B cell (primary cell): ENCODE data around the gene COPZ1. TPM values are rescaled to one million over a fixed set of nuclear protein-coding genes. Genes with fewer than 3 reads are reported as not detected.
A peak's percentile ranks its signal among the peaks of the same experiment; 100 is the strongest.

ENCODE experiments used
- ATAC-seq: fragments of 200-7000 bp; cut with Tn5 transposase; one replicate; pipeline ENCODE4 v1.10.0; 2021; ENCODE audit warnings: low read depth, mild to moderate bottlenecking, moderate number of reproducible peaks, moderate library complexity
- CTCF ChIA-PET: fragments of 350-600 bp; sonication (Branson Sonifier 250); formaldehyde crosslinking; loops from one replicate; lab custom pipeline; 2021; ENCODE audit warnings: antibody characterized with exemption, inconsistent platforms; lab: Charles Lee
- POLR2A ChIA-PET: fragments of 350-600 bp; sonication (Branson Sonifier 250); formaldehyde crosslinking; loops from one replicate; lab custom pipeline; 2021; ENCODE audit warnings: antibody characterized with exemption; lab: Charles Lee
- DNase-seq: peaks from one replicate; pipeline ENCODE4 v3.0.0; 2013
- H2AFZ ChIP-seq: 2 replicates; pipeline ENCODE4 v1.6.1; 2012; ENCODE audit warnings: mild to moderate bottlenecking, low read depth, low read length; ENCODE audit not compliant: insufficient read depth, poor library complexity, severe bottlenecking
- H3K27ac ChIP-seq, 2 donors: 1 replicate in 1 of 2; 2 replicates in 1 of 2; pipeline ENCODE4 v1.5.1; 2012 to 2013; ENCODE audit warnings: low read length in 2 of 2, mild to moderate bottlenecking in 2 of 2, moderate library complexity in 1 of 2
- H3K27me3 ChIP-seq, 4 experiments: fragments of 200-600 bp in 1 of 4; sonication (generic) in 1 of 4; replicated peaks in 1 of 4; 1 replicate in 2 of 4; 2 replicates in 2 of 4; pipeline versions ENCODE4 v1.6.1 to v1.7.0; 2013 to 2016; ENCODE audit warnings: low read length in 3 of 4, mild to moderate bottlenecking in 2 of 4, mixed read lengths in 1 of 4, moderate library complexity in 1 of 4; ENCODE audit not compliant: insufficient read depth in 4 of 4, control insufficient read depth in 3 of 4; ENCODE audit errors: control extremely low read depth in 1 of 4
- H3K36me3 ChIP-seq, 2 experiments: replicated peaks in 1 of 2; 1 replicate in 1 of 2; 2 replicates in 1 of 2; pipeline versions ENCODE4 v1.6.1 to v1.7.1; 2013; ENCODE audit warnings: low read length in 1 of 2; ENCODE audit not compliant: insufficient read depth in 2 of 2, control insufficient read depth in 1 of 2; ENCODE audit errors: control extremely low read depth in 1 of 2, extremely low read depth in 1 of 2
- H3K4me1 ChIP-seq, 2 donors: fragments of 200-600 bp in 1 of 2; sonication (generic) in 1 of 2; 1 replicate in 1 of 2; 2 replicates in 1 of 2; pipeline versions ENCODE4 v1.5.1 to v1.6.1; 2013 to 2017; ENCODE audit warnings: low read length in 2 of 2; ENCODE audit not compliant: control insufficient read depth in 2 of 2, insufficient read depth in 2 of 2
- H3K4me2 ChIP-seq: replicated peaks from 2 replicates; pipeline ENCODE3; 2012; ENCODE audit warnings: mild to moderate bottlenecking, low read depth, low read length; ENCODE audit not compliant: poor library complexity, severe bottlenecking
- H3K4me3 ChIP-seq, 5 experiments: fragments of 200-600 bp in 1 of 5; sonication (generic) in 1 of 5; 1 replicate in 3 of 5; 2 replicates in 2 of 5; pipeline versions ENCODE4 v1.5.1 to v1.7.0; 2011 to 2016; ENCODE audit warnings: low read length in 4 of 5, mild to moderate bottlenecking in 4 of 5, low read depth in 2 of 5, control low read depth in 1 of 5, moderate library complexity in 1 of 5; ENCODE audit not compliant: insufficient read depth in 1 of 5; ENCODE audit errors: control extremely low read depth in 1 of 5, extremely low read depth in 1 of 5
- H3K79me2 ChIP-seq: fragments of 200-600 bp; sonication (generic); one replicate; pipeline ENCODE4 v1.6.0; 2016; ENCODE audit warnings: low read length; ENCODE audit not compliant: control insufficient read depth, insufficient read depth
- H3K9ac ChIP-seq: fragments of 200-600 bp; sonication (generic); 2 replicates; pipeline ENCODE4 v1.6.1; 2017; ENCODE audit warnings: mild to moderate bottlenecking, low read length, moderate library complexity
- H3K9me3 ChIP-seq, 3 donors: one replicate each; pipeline versions ENCODE4 v1.6.1 to v1.7.1; 2013; ENCODE audit warnings: low read length in 2 of 3; ENCODE audit not compliant: control insufficient read depth in 2 of 3, insufficient read depth in 1 of 3; ENCODE audit errors: control extremely low read depth in 1 of 3
- H4K20me1 ChIP-seq: 2 replicates; pipeline ENCODE4 v1.6.0; 2012; ENCODE audit warnings: mild to moderate bottlenecking, low read length; ENCODE audit not compliant: insufficient read depth, control insufficient read depth, poor library complexity, severe bottlenecking
- H3K27ac Mint-ChIP-seq: one replicate; pipeline ENCODE4 v1.8.0; 2021; ENCODE audit warnings: mixed read lengths
- H3K27me3 Mint-ChIP-seq: one replicate; pipeline ENCODE4 v1.8.0; 2021; ENCODE audit warnings: mixed read lengths
- H3K4me1 Mint-ChIP-seq: one replicate; pipeline ENCODE4 v1.8.0; 2021; ENCODE audit warnings: mixed read lengths
- H3K4me3 Mint-ChIP-seq: one replicate; pipeline ENCODE4 v1.8.0; 2021; ENCODE audit warnings: mixed read lengths
- H3K9me3 Mint-ChIP-seq: one replicate; pipeline ENCODE4 v1.8.0; 2022; ENCODE audit warnings: mixed read lengths; ENCODE audit not compliant: insufficient read depth
- EZH2 ChIP-seq: IDR thresholded peaks from 2 replicates; pipeline ENCODE4 v1.6.1; 2012; ENCODE audit warnings: borderline replicate concordance, low read depth, mild to moderate bottlenecking, moderate library complexity, low read length; ENCODE audit not compliant: insufficient read depth, poor library complexity, severe bottlenecking
- WGBS: methylation state at CpG from one replicate; pipeline ENCODE4 v1.1.5; 2013; ENCODE audit warnings: missing lambda C conversion rate; ENCODE audit not compliant: insufficient coverage; 5-methylcytosine and 5-hydroxymethylcytosine counted together
- intact Hi-C: fragments of 100-400 bp; cut with micrococcal nuclease; formaldehyde crosslinking; loops from one replicate; pipeline ENCODE4 v1.10.0; 2022
- polyA plus RNA-seq: library from polyadenylated mRNA; depleted of rRNA; stranded (reverse); fragments of >200 nt; gene quantifications from 2 replicates; pipeline ENCODE4 v1.2.3, GENCODE V29; 2012
- total RNA-seq, 2 donors: library from RNA; stranded (reverse); fragments of 120-200 nt in 1 of 2; gene quantifications; 1 replicate in 1 of 2; 2 replicates in 1 of 2; pipeline versions ENCODE4 v1.2.3 to v1.2.4, GENCODE V29; 2013 to 2022
- TF ChIP-seq, protein P1 (sequence below): fragments of 200-600 bp; IDR thresholded peaks from one replicate; pipeline ENCODE4 v1.8.0; 2022; ENCODE audit warnings: antibody characterized with exemption, mild to moderate bottlenecking

Gene COPZ1
- total and polyA plus RNA-seq, 2 donors (not counting 1 experiment from before 2014, with no cell fraction given): 54.9 to 72.1 TPM

DNA sequence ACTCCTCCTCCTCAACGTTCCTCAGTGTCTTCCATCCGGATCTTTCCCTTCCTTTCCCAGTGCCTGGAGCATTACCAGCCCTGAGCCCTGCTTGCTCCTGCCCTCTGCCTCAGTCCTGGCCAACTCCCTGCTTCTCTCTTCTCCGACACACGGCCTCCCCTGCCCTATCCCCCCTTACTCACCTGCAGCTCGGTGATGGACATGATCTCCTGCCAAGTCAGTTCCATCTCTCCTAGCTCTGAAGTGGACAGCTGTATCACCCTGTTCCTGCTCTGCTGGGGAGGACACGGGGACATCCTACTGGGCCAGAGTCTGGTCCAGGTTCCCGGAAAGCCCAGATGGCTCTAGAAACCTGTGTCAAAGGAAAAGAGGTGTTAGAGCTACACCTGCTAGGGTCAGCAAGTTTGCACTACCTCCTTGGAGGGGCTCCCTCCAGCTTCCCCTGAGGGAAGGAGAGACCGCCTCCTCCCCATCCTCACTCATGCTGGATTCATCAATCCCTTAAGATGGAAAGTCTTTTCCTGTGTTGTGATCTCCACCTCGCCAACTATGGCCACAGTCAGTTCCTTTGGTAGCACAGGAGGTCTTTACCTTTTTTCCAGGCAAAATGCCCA is 29.9 kb upstream of the COPZ1 start:
- Mint-ChIP-seq H3K4me1 (peaks cover 12% of the 10 kb centered on the region), H3K4me3 (no peak overlapping the region), H3K27me3 (peaks cover 22% of the 10 kb centered on the region), H3K27ac (no peak overlapping the region), H3K9me3 (no peaks in the 10 kb centered on the region)
- Histone ChIP-seq H2AFZ (no peak overlapping the region), H3K4me3 (no peak overlapping the region), H4K20me1 (no peaks in the 10 kb centered on the region), H3K27me3 (peaks cover 0 to 23% (median 13%) of the 10 kb centered on the region in 4 experiments), H3K9me3 (no peaks in the 10 kb centered on the region), H3K9ac (no peak overlapping the region), H3K4me2 (no peak overlapping the region), H3K4me1 (peaks cover 13% of the 10 kb centered on the region in 2 donors), H3K79me2 (no peaks in the 10 kb centered on the region), H3K36me3 (no peaks in the 10 kb centered on the region), H3K27ac (no peak overlapping the region)
- TF ChIP-seq, protein P1, sequence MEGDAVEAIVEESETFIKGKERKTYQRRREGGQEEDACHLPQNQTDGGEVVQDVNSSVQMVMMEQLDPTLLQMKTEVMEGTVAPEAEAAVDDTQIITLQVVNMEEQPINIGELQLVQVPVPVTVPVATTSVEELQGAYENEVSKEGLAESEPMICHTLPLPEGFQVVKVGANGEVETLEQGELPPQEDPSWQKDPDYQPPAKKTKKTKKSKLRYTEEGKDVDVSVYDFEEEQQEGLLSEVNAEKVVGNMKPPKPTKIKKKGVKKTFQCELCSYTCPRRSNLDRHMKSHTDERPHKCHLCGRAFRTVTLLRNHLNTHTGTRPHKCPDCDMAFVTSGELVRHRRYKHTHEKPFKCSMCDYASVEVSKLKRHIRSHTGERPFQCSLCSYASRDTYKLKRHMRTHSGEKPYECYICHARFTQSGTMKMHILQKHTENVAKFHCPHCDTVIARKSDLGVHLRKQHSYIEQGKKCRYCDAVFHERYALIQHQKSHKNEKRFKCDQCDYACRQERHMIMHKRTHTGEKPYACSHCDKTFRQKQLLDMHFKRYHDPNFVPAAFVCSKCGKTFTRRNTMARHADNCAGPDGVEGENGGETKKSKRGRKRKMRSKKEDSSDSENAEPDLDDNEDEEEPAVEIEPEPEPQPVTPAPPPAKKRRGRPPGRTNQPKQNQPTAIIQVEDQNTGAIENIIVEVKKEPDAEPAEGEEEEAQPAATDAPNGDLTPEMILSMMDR: no peak
- no peak for TF ChIP-seq EZH2
- ChIA-PET CTCF (interaction anchor here (0.8 to 6.4 kb wide), 20 partner anchors 9 to 144 kb away, joined by 3 to 61 read pairs (median 6); partner anchors contain the start of genes CBX5, COPZ1 and HNRNPA1), POLR2A (no interaction called here)
- intact Hi-C loops: loop anchor here (1.0 to 2.0 kb wide), 3 partner anchors 29 to 73 kb away; no protein-coding TSS in a partner anchor
- ATAC-seq (no peak), DNase-seq (no peak)
- 78% methylated on average over 8 of the region's 9 CpGs for WGBS

- H3K4me1 ChIP-seq: peaks cover 24 to 26% of the 10 kb centered on the region in 2 donors
- no peak for ATAC-seq
- H3K27me3 Mint-ChIP-seq: peaks cover 33% of the 10 kb centered on the region
- ChIA-PET POLR2A (no interaction called here), CTCF (interaction anchor here (0.6 to 6.4 kb wide), 15 partner anchors 9 to 1091 kb away, joined by 3 to 61 read pairs (median 3); partner anchors contain the start of genes COPZ1 and HNRNPA1)
- no peak overlapping the region for H3K9ac ChIP-seq
- 60% methylated on average over 3 of the region's 5 CpGs for WGBS
- TF ChIP-seq EZH2: no peak
- TF ChIP-seq, protein P1: no peak
- no peak overlapping the region for H2AFZ ChIP-seq
- H3K79me2 ChIP-seq: no peaks in the 10 kb centered on the region
- peaks cover 22% of the 10 kb centered on the region for H3K4me1 Mint-ChIP-seq
- no peak overlapping the region for H3K27ac Mint-ChIP-seq
- DNase-seq: no peak
- intact Hi-C loops: no loop called here
- no peak overlapping the region for H3K4me3 Mint-ChIP-seq
- H3K4me2 ChIP-seq: no peak overlapping the region
- no peaks in the 10 kb centered on the region for H4K20me1 ChIP-seq
- H3K9me3 ChIP-seq: peaks cover 0 to 5% (median 0%) of the 10 kb centered on the region in 3 donors
- H3K4me3 ChIP-seq: peak overlapping the region in 1 of 5 experiments; percentile 38
- no peaks in the 10 kb centered on the region for H3K36me3 ChIP-seq
- H3K27me3 ChIP-seq: peaks cover 0 to 38% (median 24%) of the 10 kb centered on the region in 4 experiments
- H3K27ac ChIP-seq: no peak overlapping the region
- H3K9me3 Mint-ChIP-seq: no peaks in the 10 kb centered on the region
These were observed 28.4 kb upstream of the COPZ1 start for GRCh38 chr12:54296393-54297099.
